HG03575 (cell line): Measurements from ENCODE around the gene PBLD.

ENCODE experiments used
- ATAC-seq: cut with Tn5 transposase; IDR thresholded peaks from one replicate; pipeline ENCODE4 v1.9.1; 2021; ENCODE audit not compliant: unreplicated experiment, insufficient number of reproducible peaks, low FRiP score; ENCODE audit errors: extremely low read depth

Gene PBLD

GRCh38 chr10:68242051-68242450 lies 90.7 kb downstream of the PBLD start:
- ATAC-seq, result no peak

GRCh38 chr10:68239596-68240150 lies 93.1 kb downstream of the PBLD start:
- ATAC-seq, result no peak

GRCh38 chr10:68239069-68239468 lies 93.7 kb downstream of the PBLD start:
- ATAC-seq, result no peak

GRCh38 chr10:68238371-68238770 lies 94.4 kb downstream of the PBLD start:
- ATAC-seq, result no peak

- ATAC-seq, result no peak
Observed at GRCh38 chr10:68237173-68237572, 95.6 kb downstream of the PBLD start.

- ATAC-seq, result no peak
Observed at GRCh38 chr10:68235581-68235980, 97.1 kb downstream of the PBLD start.

- no peak for ATAC-seq
Observed at GRCh38 chr10:68235111-68235510, 97.6 kb downstream of the PBLD start.

GRCh38 chr10:68233046-68233445 lies 99.7 kb downstream of the PBLD start:
- ATAC-seq, result no peak
